GM23338 (cell line): ENCODE results near the gene WDR47. TPM values are rescaled to one million over a fixed set of nuclear protein-coding genes. Genes with fewer than 3 reads are reported as not detected.

Experiments
- ATAC-seq: fragments of 200-7000 bp; cut with Tn5 transposase; 3 replicates; pipeline ENCODE4 v1.9.1; 2020
- DNase-seq: peaks from one replicate; pipeline ENCODE4 v3.0.0-alpha.2; 2015; ENCODE audit warnings: low spot score
- H2AFZ ChIP-seq: fragments of 200-600 bp; sonication (generic); 2 replicates; pipeline ENCODE4 v1.8.0; 2016; ENCODE audit warnings: antibody characterized with exemption, mild to moderate bottlenecking, moderate library complexity
- H3F3A ChIP-seq: fragments of 200-600 bp; sonication (generic); replicated peaks from 2 replicates; pipeline ENCODE4 v1.8.0; 2017; ENCODE audit warnings: antibody characterized with exemption, mixed run types, low read depth
- H3K27ac ChIP-seq: fragments of 200-600 bp; sonication (generic); 2 replicates; pipeline ENCODE4 v1.6.1; 2016; ENCODE audit warnings: low read depth
- H3K27me3 ChIP-seq: fragments of 200-600 bp; sonication (generic); 2 replicates; pipeline ENCODE4 v1.8.0; 2016; ENCODE audit warnings: mild to moderate bottlenecking, mixed run types, moderate library complexity; ENCODE audit not compliant: insufficient read depth
- H3K36me3 ChIP-seq: fragments of 200-600 bp; sonication (generic); 2 replicates; pipeline ENCODE4 v1.8.0; 2016; ENCODE audit warnings: mild to moderate bottlenecking; ENCODE audit not compliant: insufficient read depth
- H3K4me1 ChIP-seq: fragments of 200-600 bp; sonication (generic); 2 replicates; pipeline ENCODE4 v1.8.0; 2016; ENCODE audit warnings: mild to moderate bottlenecking, moderate library complexity; ENCODE audit not compliant: insufficient read depth
- H3K4me2 ChIP-seq: fragments of 200-600 bp; sonication (generic); 2 replicates; pipeline ENCODE4 v1.7.1; 2017; ENCODE audit warnings: mixed run types
- H3K4me3 ChIP-seq: fragments of 200-600 bp; sonication (generic); 2 replicates; pipeline ENCODE4 v1.6.1; 2016; ENCODE audit warnings: mixed run types
- H3K79me2 ChIP-seq: fragments of 200-600 bp; sonication (generic); replicated peaks from 2 replicates; pipeline ENCODE4 v1.8.0; 2017; ENCODE audit warnings: mild to moderate bottlenecking; ENCODE audit not compliant: insufficient read depth
- H3K9me2 ChIP-seq: fragments of 200-600 bp; sonication (generic); 2 replicates; pipeline ENCODE4 v1.8.0; 2017; ENCODE audit not compliant: insufficient read depth
- H4K20me1 ChIP-seq: fragments of 200-600 bp; sonication (generic); replicated peaks from 2 replicates; pipeline ENCODE4 v1.8.0; 2017; ENCODE audit warnings: mild to moderate bottlenecking; ENCODE audit not compliant: insufficient read depth
- H3K27ac Mint-ChIP-seq: 2 replicates; pipeline ENCODE4 v1.8.0; 2020; ENCODE audit warnings: inconsistent platforms, mild to moderate bottlenecking, moderate library complexity, mixed read lengths
- H3K27me3 Mint-ChIP-seq: 3 replicates; pipeline ENCODE4 v1.8.0; 2022; ENCODE audit warnings: low read depth, mild to moderate bottlenecking, moderate library complexity, mixed read lengths, inconsistent platforms; ENCODE audit not compliant: insufficient read depth, poor library complexity
- H3K36me3 Mint-ChIP-seq: 3 replicates; pipeline ENCODE4 v1.8.0; 2021; ENCODE audit warnings: low read depth, mild to moderate bottlenecking, inconsistent platforms, moderate library complexity, mixed read lengths
- H3K4me1 Mint-ChIP-seq: 3 replicates; pipeline ENCODE4 v1.8.0; 2020; ENCODE audit warnings: mild to moderate bottlenecking, inconsistent platforms, mixed read lengths
- H3K4me3 Mint-ChIP-seq: 3 replicates; pipeline ENCODE4 v1.8.0; 2021; ENCODE audit warnings: moderate library complexity, mild to moderate bottlenecking, inconsistent platforms, mixed read lengths
- H3K9me3 Mint-ChIP-seq: 3 replicates; pipeline ENCODE4 v1.8.0; 2020; ENCODE audit warnings: moderate library complexity, mild to moderate bottlenecking, inconsistent platforms, mixed read lengths
- CTCF ChIP-seq, 2 experiments: fragments of 200-600 bp in 1 of 2; sonication (generic) in 1 of 2; conservative IDR thresholded peaks; 2 replicates each; pipeline versions ENCODE4 v1.5.1 to v1.6.1; 2016 to 2017; ENCODE audit warnings: antibody characterized with exemption in 2 of 2, low read depth in 2 of 2, mild to moderate bottlenecking in 2 of 2, moderate library complexity in 1 of 2
- EZH2 ChIP-seq: fragments of 200-600 bp; sonication (generic); IDR thresholded peaks from one replicate; pipeline ENCODE4 v1.8.0; 2017; ENCODE audit warnings: antibody characterized with exemption, mild to moderate bottlenecking, low read depth; ENCODE audit not compliant: unreplicated experiment
- EZH2phosphoT487 ChIP-seq: fragments of 200-600 bp; sonication (generic); IDR thresholded peaks from one replicate; pipeline ENCODE4 v1.8.1; 2018; ENCODE audit warnings: antibody characterized with exemption; ENCODE audit not compliant: unreplicated experiment
- JUNB ChIP-seq: IDR thresholded peaks from one replicate; pipeline ENCODE4 v1.6.1; 2016; ENCODE audit warnings: antibody characterized with exemption; ENCODE audit not compliant: unreplicated experiment
- NANOG ChIP-seq: IDR thresholded peaks from 2 replicates; pipeline ENCODE4 v1.6.1; 2016; ENCODE audit warnings: antibody characterized with exemption, borderline replicate concordance
- STAT1 ChIP-seq: IDR thresholded peaks from one replicate; pipeline ENCODE4 v1.6.1; 2016; ENCODE audit warnings: antibody characterized with exemption; ENCODE audit not compliant: unreplicated experiment
- ZNF331 ChIP-seq: fragments of 250-450 bp; sonication (Bioruptor Pico); IDR thresholded peaks from 2 replicates; pipeline ENCODE4 v1.5.0; 2020; ENCODE audit warnings: low read depth, mild to moderate bottlenecking, moderate library complexity
- ZNF462 ChIP-seq: fragments of 250-450 bp; sonication (Bioruptor Pico); IDR thresholded peaks from 2 replicates; pipeline ENCODE4 v1.5.0; 2020; ENCODE audit warnings: mild to moderate bottlenecking, moderate library complexity
- polyA plus RNA-seq: library from polyadenylated mRNA; unstranded; fragments of >200 nt; fragmentation: Nextera tagmentation; extraction: Ambion mirVana; gene quantifications from 2 replicates; pipeline ENCODE4 v1.2.1, GENCODE V29; 2016
- total RNA-seq: library from RNA; depleted of rRNA; stranded (reverse); fragments of >200 nt; shearing (Covaris generic); gene quantifications from 2 replicates; pipeline ENCODE4 v1.2.3, GENCODE V29; 2014

The WDR47 gene
- total and polyA plus RNA-seq, 2 experiments from 2014 or later, result 3.9 to 5.2 TPM

DNA sequence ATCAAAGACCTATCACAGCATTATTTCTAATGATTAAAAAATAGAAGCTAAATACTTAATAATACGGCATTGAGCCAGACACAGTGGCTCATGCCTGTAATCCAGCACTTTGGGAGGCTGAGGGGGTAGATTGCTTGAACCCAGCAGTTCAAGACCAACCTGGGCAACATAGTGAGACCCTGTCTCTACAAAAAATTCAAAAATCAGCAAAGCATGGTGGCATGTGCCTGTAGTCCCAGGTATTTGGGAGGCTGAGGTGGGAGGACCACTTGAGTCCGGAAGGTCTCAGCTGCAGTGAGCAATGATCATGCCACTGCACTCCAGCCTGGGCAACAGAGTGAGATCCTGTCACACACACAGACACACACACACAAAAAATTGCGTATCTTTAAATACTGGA lies 23.2 kb upstream of the WDR47 start (continued):
- TF ChIP-seq ZNF462 (CRISPR knock-in tag), result no peak
- no peak for TF ChIP-seq ZNF331 (CRISPR knock-in tag)
- TF ChIP-seq JUNB, result no peak
- TF ChIP-seq EZH2phosphoT487, result no peak
- TF ChIP-seq STAT1, result no peak

GRCh38 chr1:109061183-109061582 lies 19.3 kb upstream of the WDR47 start:
- peaks cover 2% of the 10 kb centered on the region for H3K27me3 Mint-ChIP-seq
- no peak for DNase-seq
- no peaks in the 10 kb centered on the region for H3K27me3 ChIP-seq
- no peaks in the 10 kb centered on the region for H3F3A ChIP-seq
- peaks cover 29% of the 10 kb centered on the region for H3K36me3 Mint-ChIP-seq
- no peak overlapping the region for H2AFZ ChIP-seq
- no peak for ATAC-seq
- peaks cover 20% of the 10 kb centered on the region for H3K36me3 ChIP-seq
- H3K4me1 Mint-ChIP-seq, result no peaks in the 10 kb centered on the region
- H3K27ac ChIP-seq, result no peak overlapping the region; the same call in 1 of the 2 replicates
- no peaks in the 10 kb centered on the region for H3K9me3 Mint-ChIP-seq
- H3K79me2 ChIP-seq, result no peaks in the 10 kb centered on the region
- H3K27ac Mint-ChIP-seq, result no peak overlapping the region
- H3K4me3 Mint-ChIP-seq, result no peak overlapping the region
- H3K4me3 ChIP-seq, result no peak overlapping the region
- H3K9me2 ChIP-seq, result no peaks in the 10 kb centered on the region
- H4K20me1 ChIP-seq, result no peaks in the 10 kb centered on the region
- H3K4me2 ChIP-seq, result no peak overlapping the region
- H3K4me1 ChIP-seq, result no peaks in the 10 kb centered on the region
- no peak for TF ChIP-seq EZH2
- TF ChIP-seq ZNF331 (CRISPR knock-in tag), result no peak
- no peak for TF ChIP-seq ZNF462 (CRISPR knock-in tag)
- TF ChIP-seq NANOG, result no peak
- TF ChIP-seq CTCF (conservative IDR thresholded peaks at IDR 0.05; ENCODE audit: low read depth in 2 of 2), result no peak
